ENCODE results near the gene MEGF9.

- TF ChIP-seq CTCF (conservative IDR thresholded peaks at IDR 0.05): peak; percentile 89
- TF ChIP-seq EZH2 (IDR thresholded peaks at IDR 0.05; ENCODE audit: low read depth): no peak
Measured at GRCh38 chr9:120619751-120620655, 94.3 kb downstream of the MEGF9 start.

All from PC-9 (cell line).